ENCODE measurements around the gene VAX1.

DNA sequence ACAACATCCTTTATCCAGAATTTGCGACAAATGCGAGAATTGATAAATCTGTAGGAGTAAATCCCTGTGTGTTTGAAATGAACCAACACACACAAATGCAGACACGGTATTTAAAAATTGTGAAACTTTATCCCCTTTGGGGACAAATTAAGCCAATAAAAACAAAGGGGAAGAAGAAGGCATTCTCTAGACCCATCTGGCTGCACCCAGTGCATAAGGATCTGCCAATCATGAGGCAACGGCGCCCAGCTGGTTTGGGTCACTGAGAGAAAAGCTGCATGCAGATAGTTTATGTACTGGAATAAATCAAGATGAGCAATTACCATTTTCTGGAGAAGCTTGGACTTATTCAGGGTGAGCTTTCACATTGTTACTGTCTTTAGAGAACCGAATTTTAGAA lies 45.7 kb downstream of the VAX1 start:
- no peak for TF ChIP-seq POLR2A (IDR thresholded peaks at IDR 0.05; ENCODE audit: low read depth, low read length)
- TF ChIP-seq POLR2AphosphoS5 (IDR thresholded peaks at IDR 0.05; ENCODE audit: low read depth, low read length), result no peak
- no peak for TF ChIP-seq TAF1 (IDR thresholded peaks at IDR 0.05; ENCODE audit: borderline replicate concordance, low read depth, low read length)
